PFSK-1 (cell line): Measurements from ENCODE around the gene ANXA3.

ENCODE experiments used
- FOXP2 ChIP-seq: optimal IDR thresholded peaks from 2 replicates; pipeline ENCODE3; 2011; ENCODE audit warnings: borderline replicate concordance, control low read depth, inconsistent platforms; ENCODE audit not compliant: insufficient read depth; ENCODE audit errors: extremely low read length, extremely low read depth
- POLR2AphosphoS5 ChIP-seq: IDR thresholded peaks from 2 replicates; pipeline ENCODE4 v1.6.1; 2012; ENCODE audit warnings: low read depth, mild to moderate bottlenecking, control low read depth, low read length, moderate library complexity
- SIN3A ChIP-seq: IDR thresholded peaks from 2 replicates; pipeline ENCODE4 v1.6.1; 2012; ENCODE audit warnings: mild to moderate bottlenecking, low read length, moderate library complexity, borderline replicate concordance; ENCODE audit not compliant: insufficient read depth
- TAF1 ChIP-seq: IDR thresholded peaks from 2 replicates; pipeline ENCODE4 v1.6.1; 2012; ENCODE audit warnings: low read length, control low read depth, borderline replicate concordance; ENCODE audit not compliant: insufficient read depth
- TF ChIP-seq, protein P1 (sequence below), 2 experiments: IDR thresholded peaks; 2 replicates each; pipeline versions ENCODE4 v1.6.1 to v1.8.0; 2011 to 2012; ENCODE audit warnings: low read depth in 2 of 2, low read length in 2 of 2, control low read depth in 1 of 2, inconsistent platforms in 1 of 2, mild to moderate bottlenecking in 1 of 2, moderate library complexity in 1 of 2; ENCODE audit not compliant: insufficient read depth in 1 of 2

The ANXA3 gene

DNA sequence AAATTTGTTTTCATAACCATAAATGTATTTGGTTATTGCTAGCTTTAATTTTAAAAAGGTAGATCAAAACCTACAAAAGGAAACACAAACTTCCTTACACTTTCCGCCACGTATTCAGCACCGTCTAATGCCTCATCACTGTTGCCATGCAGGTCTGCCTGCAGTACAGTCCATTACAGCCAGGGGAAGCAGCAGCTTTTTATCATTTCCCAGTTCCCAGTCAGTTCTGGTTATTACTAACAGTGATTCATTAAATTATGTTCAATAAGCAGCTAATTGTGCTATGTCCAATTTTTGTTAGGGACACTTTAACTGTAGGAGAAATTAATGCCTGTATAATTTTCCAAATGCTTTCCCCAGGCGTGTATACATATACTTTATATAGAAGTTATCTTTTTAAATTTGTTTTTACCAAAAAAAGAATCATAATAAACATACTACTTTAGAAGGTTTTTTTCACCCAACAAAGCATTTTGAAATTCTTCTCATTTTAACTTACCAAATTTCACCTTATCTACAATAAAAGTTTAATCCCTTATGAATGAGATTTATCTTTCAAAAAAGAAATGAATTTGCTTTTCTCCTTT lies 93.3 kb downstream of the ANXA3 start:
- TF ChIP-seq, protein P1, sequence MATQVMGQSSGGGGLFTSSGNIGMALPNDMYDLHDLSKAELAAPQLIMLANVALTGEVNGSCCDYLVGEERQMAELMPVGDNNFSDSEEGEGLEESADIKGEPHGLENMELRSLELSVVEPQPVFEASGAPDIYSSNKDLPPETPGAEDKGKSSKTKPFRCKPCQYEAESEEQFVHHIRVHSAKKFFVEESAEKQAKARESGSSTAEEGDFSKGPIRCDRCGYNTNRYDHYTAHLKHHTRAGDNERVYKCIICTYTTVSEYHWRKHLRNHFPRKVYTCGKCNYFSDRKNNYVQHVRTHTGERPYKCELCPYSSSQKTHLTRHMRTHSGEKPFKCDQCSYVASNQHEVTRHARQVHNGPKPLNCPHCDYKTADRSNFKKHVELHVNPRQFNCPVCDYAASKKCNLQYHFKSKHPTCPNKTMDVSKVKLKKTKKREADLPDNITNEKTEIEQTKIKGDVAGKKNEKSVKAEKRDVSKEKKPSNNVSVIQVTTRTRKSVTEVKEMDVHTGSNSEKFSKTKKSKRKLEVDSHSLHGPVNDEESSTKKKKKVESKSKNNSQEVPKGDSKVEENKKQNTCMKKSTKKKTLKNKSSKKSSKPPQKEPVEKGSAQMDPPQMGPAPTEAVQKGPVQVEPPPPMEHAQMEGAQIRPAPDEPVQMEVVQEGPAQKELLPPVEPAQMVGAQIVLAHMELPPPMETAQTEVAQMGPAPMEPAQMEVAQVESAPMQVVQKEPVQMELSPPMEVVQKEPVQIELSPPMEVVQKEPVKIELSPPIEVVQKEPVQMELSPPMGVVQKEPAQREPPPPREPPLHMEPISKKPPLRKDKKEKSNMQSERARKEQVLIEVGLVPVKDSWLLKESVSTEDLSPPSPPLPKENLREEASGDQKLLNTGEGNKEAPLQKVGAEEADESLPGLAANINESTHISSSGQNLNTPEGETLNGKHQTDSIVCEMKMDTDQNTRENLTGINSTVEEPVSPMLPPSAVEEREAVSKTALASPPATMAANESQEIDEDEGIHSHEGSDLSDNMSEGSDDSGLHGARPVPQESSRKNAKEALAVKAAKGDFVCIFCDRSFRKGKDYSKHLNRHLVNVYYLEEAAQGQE (IDR thresholded peaks at IDR 0.05; ENCODE audit: insufficient read depth in 1 of 2, low read depth in 2 of 2, low read length in 2 of 2), result no peak
- TF ChIP-seq POLR2AphosphoS5, result no peak
- no peak for TF ChIP-seq FOXP2
- TF ChIP-seq TAF1, result no peak
- no peak for TF ChIP-seq SIN3A

DNA sequence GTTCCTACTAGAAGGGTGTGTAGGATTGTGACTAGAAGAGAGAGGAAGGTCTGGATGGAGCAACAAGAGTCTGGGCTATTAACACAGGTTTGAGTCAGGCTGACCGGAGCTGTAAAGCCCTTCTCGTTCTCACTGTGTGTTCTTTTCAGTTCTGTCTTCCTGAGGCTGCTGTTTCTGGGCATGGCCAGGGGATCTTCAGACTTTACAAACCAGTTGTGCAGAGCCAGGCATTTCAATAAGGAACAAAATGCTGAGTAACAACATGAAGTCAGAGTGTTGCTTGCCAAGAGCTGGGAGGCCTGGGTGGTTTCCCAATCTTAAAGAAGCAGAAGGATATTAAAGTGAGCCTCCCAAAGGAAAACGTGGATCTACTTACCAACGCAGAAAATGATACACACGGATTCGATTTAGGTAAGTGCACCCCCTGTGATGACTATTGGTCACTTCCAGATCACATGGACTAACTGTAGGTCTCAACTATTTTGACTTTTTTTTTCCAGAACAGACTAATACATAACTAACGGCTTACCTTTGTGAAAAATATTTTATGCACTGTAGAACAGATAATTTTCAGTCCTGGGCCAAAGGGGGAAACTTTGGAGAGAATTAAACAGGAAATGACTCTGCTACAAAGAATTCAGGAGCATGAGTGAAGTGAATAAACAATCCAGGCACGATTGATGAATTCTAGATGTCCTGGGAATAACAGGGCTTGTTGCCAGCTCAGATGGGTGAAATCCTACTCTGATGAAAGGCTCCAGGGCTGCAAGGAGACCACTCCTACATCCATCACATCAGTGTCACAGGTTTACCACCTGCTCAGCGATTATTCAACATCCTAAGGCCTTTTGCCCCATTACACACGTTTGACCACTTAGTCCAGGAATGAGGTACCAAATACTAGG lies 94.5 kb downstream of the ANXA3 start:
- TF ChIP-seq POLR2AphosphoS5 (no peak), SIN3A (no peak), FOXP2 (no peak), TAF1 (peak; percentile 34; the same call in 1 of the 2 replicates)
- TF ChIP-seq, protein P1 (IDR thresholded peaks at IDR 0.05; ENCODE audit: insufficient read depth in 1 of 2, low read depth in 2 of 2, low read length in 2 of 2), result no peak

DNA sequence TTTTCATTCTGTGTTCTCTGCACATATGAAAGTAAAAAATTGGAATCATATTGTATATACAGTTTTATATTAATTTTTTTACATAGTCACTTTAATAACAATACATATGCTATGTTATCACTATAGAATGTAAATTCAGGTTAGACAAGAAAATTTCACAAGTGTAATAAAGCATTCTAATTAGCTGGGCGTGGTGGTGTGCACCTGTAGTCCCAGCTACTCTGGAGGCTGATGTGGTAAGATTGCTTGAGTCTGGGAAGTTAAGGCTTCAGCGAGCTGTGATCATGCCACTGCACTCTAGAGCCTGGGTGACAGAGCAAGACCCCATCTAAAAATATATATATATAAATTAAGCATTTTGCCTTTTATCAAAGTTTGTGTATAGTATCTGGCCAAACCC lies 95.7 kb downstream of the ANXA3 start:
- TF ChIP-seq, protein P1 (IDR thresholded peaks at IDR 0.05; ENCODE audit: insufficient read depth in 1 of 2, low read depth in 2 of 2, low read length in 2 of 2), result no peak
- no peak for TF ChIP-seq FOXP2
- TF ChIP-seq POLR2AphosphoS5, result no peak
- TF ChIP-seq TAF1, result no peak
- no peak for TF ChIP-seq SIN3A

DNA sequence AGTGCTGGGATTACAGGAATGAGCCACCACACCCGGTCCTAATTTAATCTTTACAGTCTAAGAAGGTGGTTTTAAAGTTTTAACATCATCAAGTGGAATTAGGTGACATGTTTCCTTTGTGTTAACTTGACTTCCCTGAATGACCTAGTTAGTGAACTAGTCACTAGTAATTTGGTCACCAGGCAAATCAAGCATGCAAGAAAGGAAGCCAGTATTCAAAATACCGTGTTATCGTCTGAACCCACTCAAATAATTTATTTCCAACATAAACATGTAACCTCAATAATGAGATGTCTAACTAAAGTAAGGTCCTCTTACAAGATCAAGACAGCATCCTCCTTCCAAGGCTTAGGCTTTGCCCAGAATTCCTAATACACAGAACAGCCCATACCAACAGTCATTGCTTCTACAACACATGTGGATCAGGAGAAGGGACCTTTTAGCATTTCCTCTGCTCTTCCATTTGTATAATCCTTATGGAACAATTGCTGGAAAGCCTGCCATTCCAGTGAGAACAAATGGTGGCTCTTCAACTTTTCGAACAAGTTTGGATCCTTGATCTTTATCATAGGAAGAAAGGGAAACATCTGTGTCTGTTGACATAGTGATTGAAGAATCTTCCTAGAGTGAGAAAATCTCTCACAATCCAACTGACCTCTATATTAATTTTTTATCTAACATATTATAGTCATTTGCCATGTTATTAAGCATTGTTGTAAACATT lies 97.2 kb downstream of the ANXA3 start:
- TF ChIP-seq TAF1, result no peak
- TF ChIP-seq POLR2AphosphoS5, result no peak
- TF ChIP-seq, protein P1 (IDR thresholded peaks at IDR 0.05; ENCODE audit: insufficient read depth in 1 of 2, low read depth in 2 of 2, low read length in 2 of 2), result no peak
- TF ChIP-seq SIN3A, result no peak
- no peak for TF ChIP-seq FOXP2
